H1 (cell line): ENCODE results near the gene GALNT15. TPM values are rescaled to one million over a fixed set of nuclear protein-coding genes. Genes with fewer than 3 reads are reported as not detected.

Experiments
- CTCF ChIA-PET: fragments of 300-600 bp; sonication (Branson Sonifier 250); formaldehyde crosslinking; loops from one replicate; lab custom pipeline; 2021; ENCODE audit not compliant: partially characterized antibody; lab: Charles Lee
- POLR2A ChIA-PET: fragments of 300-600 bp; sonication (Branson Sonifier 250); formaldehyde crosslinking; loops from one replicate; lab custom pipeline; 2021; ENCODE audit warnings: inconsistent platforms; ENCODE audit not compliant: partially characterized antibody; lab: Charles Lee
- DNase-seq, 2 experiments: peaks; one replicate each; pipeline versions ENCODE4 v3.0.0 to v3.0.0-alpha.2; 2010 to 2022; ENCODE audit warnings: low spot score in 2 of 2, low read depth in 1 of 2, mixed read lengths in 1 of 2
- FAIRE-seq: peaks from 2 replicates; lab custom pipeline; 2011; peaks lifted over from hg19 to GRCh38; lab: Jason Lieb, UNC
- H2AFZ ChIP-seq: 2 replicates; pipeline ENCODE4 v1.8.1; 2012; ENCODE audit warnings: low read length, inconsistent platforms
- H2AK5ac ChIP-seq: 2 replicates; pipeline ENCODE4 v1.6.1; 2013; ENCODE audit warnings: low read depth, low read length
- H2BK120ac ChIP-seq: replicated peaks from 2 replicates; pipeline ENCODE3; 2013; ENCODE audit warnings: low read depth, low read length, inconsistent platforms
- H2BK12ac ChIP-seq: 2 replicates; pipeline ENCODE4 v1.6.1; 2013; ENCODE audit warnings: low read depth, low read length
- H2BK15ac ChIP-seq: 2 replicates; pipeline ENCODE4 v1.6.1; 2013; ENCODE audit warnings: low read length
- H2BK20ac ChIP-seq: 2 replicates; pipeline ENCODE4 v1.6.1; 2013; ENCODE audit warnings: low read length
- H2BK5ac ChIP-seq: 2 replicates; pipeline ENCODE4 v1.6.1; 2013; ENCODE audit warnings: low read depth, low read length
- H3K14ac ChIP-seq: 2 replicates; pipeline ENCODE4 v1.6.1; 2013; ENCODE audit warnings: inconsistent platforms; ENCODE audit not compliant: insufficient read length
- H3K18ac ChIP-seq: 2 replicates; pipeline ENCODE4 v1.6.1; 2013; ENCODE audit warnings: low read length; ENCODE audit errors: extremely low read depth
- H3K23ac ChIP-seq: 2 replicates; pipeline ENCODE4 v1.6.1; 2013; ENCODE audit warnings: inconsistent platforms; ENCODE audit not compliant: insufficient read length
- H3K23me2 ChIP-seq: 2 replicates; pipeline ENCODE4 v1.6.1; 2013; ENCODE audit warnings: low read depth, low read length
- H3K27ac ChIP-seq: 2 replicates; pipeline ENCODE4 v1.6.1; 2011; ENCODE audit warnings: low read depth, low read length, inconsistent platforms
- H3K27me3 ChIP-seq, 4 experiments: replicated peaks in 1 of 4; 1 replicate in 1 of 4; 2 replicates in 3 of 4; pipeline versions ENCODE4 v1.6.1 to v1.8.1; 2011 to 2013; ENCODE audit warnings: low read length in 3 of 4, mild to moderate bottlenecking in 3 of 4, inconsistent platforms in 2 of 4, mixed read lengths in 2 of 4, moderate library complexity in 1 of 4; ENCODE audit not compliant: control insufficient read depth in 3 of 4, insufficient read depth in 3 of 4; ENCODE audit errors: extremely low read depth in 1 of 4
- H3K36me3 ChIP-seq, 4 experiments: 2 replicates each; pipeline versions ENCODE4 v1.6.1 to v1.8.1; 2011 to 2013; ENCODE audit warnings: mild to moderate bottlenecking in 4 of 4, low read length in 3 of 4, moderate library complexity in 2 of 4, control low read depth in 1 of 4, inconsistent platforms in 1 of 4; ENCODE audit not compliant: insufficient read depth in 4 of 4, control insufficient read depth in 2 of 4
- H3K4ac ChIP-seq: replicated peaks from 2 replicates; pipeline ENCODE3; 2013; ENCODE audit warnings: low read length, low read depth, mixed read lengths, inconsistent platforms; ENCODE audit not compliant: insufficient read length
- H3K4me1 ChIP-seq, 4 experiments: replicated peaks in 1 of 4; 1 replicate in 1 of 4; 2 replicates in 3 of 4; pipeline versions ENCODE4 v1.6.1 to v1.8.1; 2011 to 2013; ENCODE audit warnings: low read length in 3 of 4, inconsistent platforms in 2 of 4, mixed read lengths in 1 of 4; ENCODE audit not compliant: insufficient read depth in 4 of 4, control insufficient read depth in 3 of 4
- H3K4me2 ChIP-seq, 2 experiments: 2 replicates each; pipeline versions ENCODE4 v1.6.1 to v1.8.1; 2011 to 2013; ENCODE audit warnings: low read depth in 2 of 2, low read length in 2 of 2, control low read depth in 1 of 2, inconsistent platforms in 1 of 2, mild to moderate bottlenecking in 1 of 2; ENCODE audit not compliant: insufficient read depth in 1 of 2
- H3K4me3 ChIP-seq, 4 experiments: fragments of 200-600, 300-600 bp in 1 of 4; sonication (generic), shearing (Covaris generic), sonication (Bioruptor Twin) in 1 of 4; 2 replicates each; pipeline versions ENCODE4 v1.5.1 to v1.8.1; 2011 to 2016; ENCODE audit warnings: low read length in 4 of 4, low read depth in 3 of 4, control low read depth in 2 of 4, inconsistent platforms in 2 of 4, mild to moderate bottlenecking in 2 of 4, mixed read lengths in 1 of 4, moderate library complexity in 1 of 4; ENCODE audit not compliant: insufficient read depth in 2 of 4; ENCODE audit errors: extremely low read depth in 1 of 4
- H3K56ac ChIP-seq: replicated peaks from 2 replicates; pipeline ENCODE3; 2013; ENCODE audit warnings: low read depth, mild to moderate bottlenecking, mixed read lengths, low read length, inconsistent platforms; ENCODE audit not compliant: insufficient read length
- H3K79me1 ChIP-seq: 2 replicates; pipeline ENCODE4 v1.6.1; 2013; ENCODE audit warnings: low read depth, low read length, control low read depth
- H3K79me2 ChIP-seq, 2 experiments: 2 replicates each; pipeline versions ENCODE4 v1.6.1 to v1.8.1; 2012 to 2013; ENCODE audit warnings: low read length in 2 of 2, mild to moderate bottlenecking in 2 of 2, inconsistent platforms in 1 of 2; ENCODE audit not compliant: insufficient read depth in 2 of 2, control insufficient read depth in 1 of 2
- H3K9ac ChIP-seq, 4 experiments: replicated peaks in 1 of 4; 1 replicate in 1 of 4; 2 replicates in 3 of 4; pipeline versions ENCODE4 v1.6.1 to v1.8.1; 2011 to 2013; ENCODE audit warnings: low read depth in 3 of 4, low read length in 3 of 4, control low read depth in 2 of 4, mild to moderate bottlenecking in 2 of 4, moderate library complexity in 2 of 4, inconsistent platforms in 1 of 4; ENCODE audit errors: extremely low read depth in 1 of 4
- H3K9me3 ChIP-seq, 2 experiments: 2 replicates each; pipeline versions ENCODE4 v1.6.1 to v1.8.1; 2012 to 2013; ENCODE audit warnings: mild to moderate bottlenecking in 2 of 2, moderate library complexity in 2 of 2, control low read depth in 1 of 2, inconsistent platforms in 1 of 2, low read depth in 1 of 2, low read length in 1 of 2, mixed read lengths in 1 of 2; ENCODE audit not compliant: insufficient read depth in 2 of 2
- H4K20me1 ChIP-seq, 2 experiments: replicated peaks in 1 of 2; 2 replicates each; pipeline versions ENCODE3 to v1.8.1; 2011 to 2013; ENCODE audit warnings: inconsistent platforms in 2 of 2, low read length in 2 of 2, mild to moderate bottlenecking in 1 of 2; ENCODE audit not compliant: insufficient read depth in 2 of 2, control insufficient read depth in 1 of 2
- H4K5ac ChIP-seq: 2 replicates; pipeline ENCODE4 v1.6.1; 2013; ENCODE audit warnings: low read length, low read depth, mixed read lengths, inconsistent platforms; ENCODE audit not compliant: insufficient read length
- H4K8ac ChIP-seq: 2 replicates; pipeline ENCODE4 v1.8.0; 2013; ENCODE audit warnings: mild to moderate bottlenecking, moderate library complexity, low read length, inconsistent platforms; ENCODE audit not compliant: insufficient read depth; ENCODE audit errors: extremely low read depth
- H4K91ac ChIP-seq: replicated peaks from 2 replicates; pipeline ENCODE3; 2013; ENCODE audit warnings: low read length, mixed read lengths, inconsistent platforms; ENCODE audit not compliant: insufficient read length
- CBX5 ChIP-seq: fragments of 300-800, 300-1000 bp; sonication (generic); IDR thresholded peaks from 2 replicates; pipeline ENCODE4 v1.7.1; 2016; ENCODE audit warnings: antibody characterized with exemption, low read length, low read depth
- KDM1A ChIP-seq: fragments of 200-600, 300-600 bp; sonication (generic); IDR thresholded peaks from 2 replicates; pipeline ENCODE4 v1.7.1; 2016; ENCODE audit warnings: mild to moderate bottlenecking, low read length, borderline replicate concordance
- MAFK ChIP-seq: IDR thresholded peaks from 2 replicates; pipeline ENCODE4 v1.6.1; 2012; ENCODE audit warnings: low read depth, mild to moderate bottlenecking, improper control_type of control experiment, low read length
- RFX5 ChIP-seq: IDR thresholded peaks from 2 replicates; pipeline ENCODE4 v1.6.1; 2011; ENCODE audit warnings: low read depth, low read length, improper control_type of control experiment, borderline replicate concordance
- SIRT6 ChIP-seq: IDR thresholded peaks from one replicate; pipeline ENCODE4 v1.7.1; 2012; ENCODE audit warnings: low read length, inconsistent platforms
- SP2 ChIP-seq: IDR thresholded peaks from 2 replicates; pipeline ENCODE4 v1.6.1; 2012; ENCODE audit warnings: mild to moderate bottlenecking, low read length, inconsistent platforms
- WGBS, 2 experiments: shearing (Covaris generic) in 1 of 2; methylation state at CpG; one replicate each; pipeline versions ENCODE4 v1.1.6 to v1.1.7; 2013 to 2015; ENCODE audit warnings: low lambda C conversion rate in 2 of 2, mixed read lengths in 2 of 2, inconsistent platforms in 1 of 2, low coverage in 1 of 2, missing lambda C conversion rate in 1 of 2; ENCODE audit not compliant: insufficient replicate concordance in 2 of 2, insufficient coverage in 1 of 2, insufficient read length in 1 of 2; ENCODE audit errors: extremely low coverage in 1 of 2, missing lambda C conversion rate in 1 of 2; 5-methylcytosine and 5-hydroxymethylcytosine counted together
- polyA plus RNA-seq, 7 experiments: library from polyadenylated mRNA; depleted of rRNA in 3 of 7; stranded (reverse) in 5 of 7; unstranded in 2 of 7; fragments of >200 nt in 5 of 7; fragments of 200-250 nt in 2 of 7; gene quantifications; 1 replicate in 5 of 7; 2 replicates in 1 of 7; 4 replicates in 1 of 7; pipeline versions ENCODE4 v1.2.1 to v1.2.3, GENCODE V29; 2011 to 2013; ENCODE audit warnings: missing spikeins in 2 of 7, mixed read lengths in 2 of 7
- total RNA-seq: library from RNA; stranded (reverse); fragmentation: NEBNext Ultra II Directional; extraction: Animal tissue kit (Norgen Biotek cat#: 25700); gene quantifications from 2 replicates; pipeline ENCODE4 v1.2.1, GENCODE V29; 2021
- TF ChIP-seq, protein P1 (sequence below): IDR thresholded peaks from 2 replicates; pipeline ENCODE4 v1.6.1; 2012; ENCODE audit warnings: low read length, inconsistent platforms
- TF ChIP-seq, protein P2 (sequence below): IDR thresholded peaks from 2 replicates; pipeline ENCODE4 v1.6.1; 2011; ENCODE audit warnings: low read length, improper control_type of control experiment

The GALNT15 gene
- total and polyA plus RNA-seq, 2 of the 8 experiments (the other 6 are each of a cell fraction or from before 2014, with no cell fraction given), result 0.02 TPM; not detected in 1

DNA sequence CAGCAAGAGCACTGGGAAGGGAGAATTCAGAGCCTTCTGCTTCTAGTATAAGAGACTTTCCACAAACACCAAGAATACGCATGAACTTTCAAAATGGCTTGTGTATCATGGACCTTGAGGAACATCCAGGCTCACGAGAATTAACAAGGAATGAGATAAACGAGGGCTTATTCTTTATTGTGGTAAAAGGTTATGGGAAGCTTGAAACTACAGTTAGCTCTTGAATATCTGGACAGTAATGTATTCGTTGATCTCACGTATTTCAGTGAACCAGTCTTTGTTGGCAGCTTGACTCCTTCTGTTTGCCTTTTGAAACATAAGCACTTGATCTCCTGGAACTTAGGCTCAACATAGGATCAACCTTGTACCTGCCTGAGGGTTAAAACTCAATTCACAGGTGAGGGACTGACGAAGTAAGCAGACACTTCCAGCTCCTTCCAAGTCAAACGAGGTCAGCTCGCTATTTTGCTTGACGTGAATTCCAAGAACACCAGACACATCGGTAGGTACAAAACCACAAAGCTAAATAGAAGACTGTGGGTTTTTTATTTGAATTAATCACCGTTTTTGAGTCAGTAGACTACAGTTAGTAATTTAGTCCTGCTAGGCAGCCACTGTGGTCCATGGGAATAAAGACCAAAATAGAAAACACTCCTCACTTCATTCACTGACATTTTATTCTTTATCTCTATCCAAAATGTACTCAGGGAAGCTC, 30.8 kb downstream of the GALNT15 start:
- Histone ChIP-seq H3K4me2 (no peak overlapping the region), H2AFZ (no peak overlapping the region)
- CTCF ChIA-PET, result interaction anchor here (1.4 kb wide), 2 partner anchors 11 to 156 kb away, joined by 3 read pairs; no protein-coding TSS in a partner anchor
- no peak for TF ChIP-seq KDM1A
- TF ChIP-seq, protein P1, sequence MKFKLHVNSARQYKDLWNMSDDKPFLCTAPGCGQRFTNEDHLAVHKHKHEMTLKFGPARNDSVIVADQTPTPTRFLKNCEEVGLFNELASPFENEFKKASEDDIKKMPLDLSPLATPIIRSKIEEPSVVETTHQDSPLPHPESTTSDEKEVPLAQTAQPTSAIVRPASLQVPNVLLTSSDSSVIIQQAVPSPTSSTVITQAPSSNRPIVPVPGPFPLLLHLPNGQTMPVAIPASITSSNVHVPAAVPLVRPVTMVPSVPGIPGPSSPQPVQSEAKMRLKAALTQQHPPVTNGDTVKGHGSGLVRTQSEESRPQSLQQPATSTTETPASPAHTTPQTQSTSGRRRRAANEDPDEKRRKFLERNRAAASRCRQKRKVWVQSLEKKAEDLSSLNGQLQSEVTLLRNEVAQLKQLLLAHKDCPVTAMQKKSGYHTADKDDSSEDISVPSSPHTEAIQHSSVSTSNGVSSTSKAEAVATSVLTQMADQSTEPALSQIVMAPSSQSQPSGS, result no peak
- no peak for TF ChIP-seq SP2
- TF ChIP-seq SIRT6, result no peak
- TF ChIP-seq, protein P2, sequence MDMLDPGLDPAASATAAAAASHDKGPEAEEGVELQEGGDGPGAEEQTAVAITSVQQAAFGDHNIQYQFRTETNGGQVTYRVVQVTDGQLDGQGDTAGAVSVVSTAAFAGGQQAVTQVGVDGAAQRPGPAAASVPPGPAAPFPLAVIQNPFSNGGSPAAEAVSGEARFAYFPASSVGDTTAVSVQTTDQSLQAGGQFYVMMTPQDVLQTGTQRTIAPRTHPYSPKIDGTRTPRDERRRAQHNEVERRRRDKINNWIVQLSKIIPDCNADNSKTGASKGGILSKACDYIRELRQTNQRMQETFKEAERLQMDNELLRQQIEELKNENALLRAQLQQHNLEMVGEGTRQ, result no peak
- no peak for TF ChIP-seq MAFK
- TF ChIP-seq CBX5, result no peak
- no peak for TF ChIP-seq RFX5

More for the DNA sequence above, 30.8 kb downstream of the GALNT15 start:
- no peak overlapping the region for H4K8ac ChIP-seq
- no peak overlapping the region for H2BK20ac ChIP-seq
- no peak overlapping the region for H3K18ac ChIP-seq
- H3K23me2 ChIP-seq, result no peaks in the 10 kb centered on the region
- no peak overlapping the region for H2BK5ac ChIP-seq
- H3K56ac ChIP-seq, result no peak overlapping the region
- no peaks in the 10 kb centered on the region for H3K79me2 ChIP-seq
- no peak overlapping the region for H4K91ac ChIP-seq
- no peak overlapping the region for H2BK12ac ChIP-seq
- H3K14ac ChIP-seq, result no peak overlapping the region
- FAIRE-seq (no peak), DNase-seq (no peak)
- no peak overlapping the region for H2BK15ac ChIP-seq
- H3K9ac ChIP-seq, result no peak overlapping the region
- H3K4ac ChIP-seq, result no peak overlapping the region
- POLR2A ChIA-PET, result no interaction called here
- WGBS, 2 experiments, result 89% methylated on average over 11 of the region's 11 CpGs; no CpG with 5 or more reads in 1 of the 2 experiments
- H3K23ac ChIP-seq, result no peak overlapping the region
- H2AK5ac ChIP-seq, result no peak overlapping the region
- H3K4me1 ChIP-seq, result peaks cover 0 to 7% (median 3%) of the 10 kb centered on the region in 4 experiments; a peak in 4 of 7 replicates
- H4K20me1 ChIP-seq, result no peaks in the 10 kb centered on the region
- no peak overlapping the region for H4K5ac ChIP-seq
- H3K36me3 ChIP-seq, result no peaks in the 10 kb centered on the region
- no peak overlapping the region for H3K4me3 ChIP-seq
- no peaks in the 10 kb centered on the region; a peak in 1 of 7 replicates for H3K27me3 ChIP-seq
- H3K27ac ChIP-seq, result no peak overlapping the region
- no peak overlapping the region for H2BK120ac ChIP-seq
- no peaks in the 10 kb centered on the region for H3K79me1 ChIP-seq
- H3K9me3 ChIP-seq, result no peaks in the 10 kb centered on the region
